ENCODE data around the gene MTRR.

GRCh38 chr5:7884491-7885267 is 15.7 kb downstream of the MTRR start:
- TF ChIP-seq ATF2 (CRISPR knock-in tag; IDR thresholded peaks at IDR 0.05; ENCODE audit: borderline replicate concordance, low read depth) = no peak
- TF ChIP-seq RORB (CRISPR knock-in tag; IDR thresholded peaks at IDR 0.05) = no peak
- TF ChIP-seq ZNF281 (CRISPR knock-in tag; IDR thresholded peaks at IDR 0.05) = no peak
- no peak for TF ChIP-seq IRF1 (CRISPR knock-in tag; IDR thresholded peaks at IDR 0.05)
- no peak for TF ChIP-seq TEAD4 (CRISPR knock-in tag; IDR thresholded peaks at IDR 0.05)
- TF ChIP-seq KAT7 (CRISPR knock-in tag; IDR thresholded peaks at IDR 0.05; ENCODE audit: borderline replicate concordance) = no peak
- no peak for TF ChIP-seq ERG (CRISPR knock-in tag; IDR thresholded peaks at IDR 0.05)
- TF ChIP-seq ZNF121 (CRISPR knock-in tag; IDR thresholded peaks at IDR 0.05) = no peak
- no peak for TF ChIP-seq CTCF (IDR thresholded peaks at IDR 0.05)
- no peak for TF ChIP-seq CREM (CRISPR knock-in tag; IDR thresholded peaks at IDR 0.05)

Measured in WTC11 (cell line).